Panc1 (cell line): ENCODE data around the gene MMP28. TPM values are rescaled to one million over a fixed set of nuclear protein-coding genes. Genes with fewer than 3 reads are reported as not detected.

Experiments
- ATAC-seq: fragments of 200-7000 bp; cut with Tn5 transposase; 2 replicates; pipeline ENCODE4 v1.9.1; 2020; ENCODE audit warnings: mild to moderate bottlenecking, moderate library complexity
- BruUV-seq: library from RNA; stranded (reverse); fragments of 400-500 nt; replicated peaks from 2 replicates; lab custom pipeline; 2021; lab: Mats Ljungman, UMichigan
- CTCF ChIA-PET: fragments of 300-600 bp; sonication (Branson Sonifier 250); formaldehyde crosslinking; loops from one replicate; lab custom pipeline; 2022; ENCODE audit warnings: antibody characterized with exemption; lab: Charles Lee
- POLR2A ChIA-PET: fragments of 300-600 bp; sonication (Branson Sonifier 250); formaldehyde crosslinking; loops from one replicate; lab custom pipeline; 2022; ENCODE audit warnings: antibody characterized with exemption; lab: Charles Lee
- DNase-seq: peaks from one replicate; pipeline ENCODE4 v3.0.0-alpha.2; 2010; ENCODE audit warnings: low read depth, low spot score
- H3K27ac ChIP-seq: 2 replicates; pipeline ENCODE4 v1.5.1; 2011; ENCODE audit warnings: mild to moderate bottlenecking, low read length, inconsistent platforms
- H3K27me3 ChIP-seq: fragments of 200-500 bp; sonication (Bioruptor generic); 2 replicates; pipeline ENCODE4 v1.6.0; 2014; ENCODE audit warnings: low read length, inconsistent platforms; ENCODE audit not compliant: control insufficient read depth, insufficient read depth
- H3K36me3 ChIP-seq: fragments of 200-500 bp; sonication (Bioruptor generic); 2 replicates; pipeline ENCODE4 v1.5.1; 2014; ENCODE audit warnings: inconsistent platforms, mild to moderate bottlenecking, low read length, moderate library complexity; ENCODE audit not compliant: control insufficient read depth, insufficient read depth
- H3K4me1 ChIP-seq: 2 replicates; pipeline ENCODE4 v1.5.1; 2011; ENCODE audit warnings: inconsistent platforms, mild to moderate bottlenecking, low read length, moderate library complexity; ENCODE audit not compliant: control insufficient read depth, insufficient read depth
- H3K4me3 ChIP-seq, 2 experiments: 2 replicates each; pipeline ENCODE4 v1.5.1; 2011 to 2012; ENCODE audit warnings: low read depth in 2 of 2, low read length in 2 of 2, mild to moderate bottlenecking in 2 of 2, inconsistent platforms in 1 of 2, moderate library complexity in 1 of 2
- H3K9me3 ChIP-seq: fragments of 200-500 bp; sonication (Bioruptor generic); 2 replicates; pipeline ENCODE4 v1.5.1; 2014; ENCODE audit warnings: low read depth, mild to moderate bottlenecking, inconsistent platforms, low read length, moderate library complexity; ENCODE audit not compliant: control insufficient read depth, insufficient read depth
- POLR2AphosphoS5 ChIP-seq: IDR thresholded peaks from 2 replicates; pipeline ENCODE4 v1.6.1; 2012; ENCODE audit warnings: mild to moderate bottlenecking, low read depth, low read length, moderate library complexity
- SIN3A ChIP-seq: IDR thresholded peaks from 2 replicates; pipeline ENCODE4 v1.6.1; 2012; ENCODE audit warnings: low read depth, mild to moderate bottlenecking, low read length, moderate library complexity, borderline replicate concordance; ENCODE audit not compliant: insufficient read depth
- TCF7L2 ChIP-seq: IDR thresholded peaks from 2 replicates; pipeline ENCODE4 v1.6.1; 2011; ENCODE audit warnings: mild to moderate bottlenecking, low read depth, low read length, inconsistent platforms
- in situ Hi-C: cut with HindIII; loops from 2 replicates; pipeline ENCODE4 v1.10.0; 2016; ENCODE audit warnings: low sequenced_read_pairs, low pct_unique_long_range_greater_than_20kb
- intact Hi-C: fragments of 100-400 bp; cut with micrococcal nuclease; formaldehyde crosslinking; loops from one replicate; pipeline ENCODE4 v1.10.0; 2022; ENCODE audit not compliant: unreplicated experiment
- total RNA-seq: library from RNA; stranded (reverse); gene quantifications from one replicate; pipeline ENCODE4 v1.2.1, GENCODE V29; 2021; ENCODE audit not compliant: unreplicated experiment
- TF ChIP-seq, protein P1 (sequence below), 2 experiments: IDR thresholded peaks; 2 replicates each; pipeline ENCODE4 v1.6.1; 2011 to 2012; ENCODE audit warnings: low read depth in 2 of 2, control low read depth in 1 of 2, low read length in 1 of 2, mild to moderate bottlenecking in 1 of 2, moderate library complexity in 1 of 2; ENCODE audit not compliant: insufficient read depth in 1 of 2
- TF ChIP-seq, protein P2 (sequence below): fragments of 450-650 bp; IDR thresholded peaks from 2 replicates; pipeline ENCODE4 v1.5.1; 2017; ENCODE audit warnings: mild to moderate bottlenecking

Gene MMP28
- total RNA-seq, 1 experiment from 2014 or later = 1.6 TPM

GRCh38 chr17:35843698-35844097 lies 48.3 kb upstream of the MMP28 start:
- ATAC-seq (no peak), DNase-seq (no peak)
- Histone ChIP-seq H3K36me3 (peaks cover 52% of the 10 kb centered on the region), H3K27me3 (no peaks in the 10 kb centered on the region), H3K4me1 (no peaks in the 10 kb centered on the region), H3K4me3 (no peak overlapping the region), H3K9me3 (no peaks in the 10 kb centered on the region), H3K27ac (no peak overlapping the region)
- BruUV-seq = no TSS peak
- ChIA-PET POLR2A (no interaction called here), CTCF (no interaction called here)
- in situ Hi-C loops = no loop called here
- intact Hi-C loops = no loop called here
- TF ChIP-seq, protein P1, sequence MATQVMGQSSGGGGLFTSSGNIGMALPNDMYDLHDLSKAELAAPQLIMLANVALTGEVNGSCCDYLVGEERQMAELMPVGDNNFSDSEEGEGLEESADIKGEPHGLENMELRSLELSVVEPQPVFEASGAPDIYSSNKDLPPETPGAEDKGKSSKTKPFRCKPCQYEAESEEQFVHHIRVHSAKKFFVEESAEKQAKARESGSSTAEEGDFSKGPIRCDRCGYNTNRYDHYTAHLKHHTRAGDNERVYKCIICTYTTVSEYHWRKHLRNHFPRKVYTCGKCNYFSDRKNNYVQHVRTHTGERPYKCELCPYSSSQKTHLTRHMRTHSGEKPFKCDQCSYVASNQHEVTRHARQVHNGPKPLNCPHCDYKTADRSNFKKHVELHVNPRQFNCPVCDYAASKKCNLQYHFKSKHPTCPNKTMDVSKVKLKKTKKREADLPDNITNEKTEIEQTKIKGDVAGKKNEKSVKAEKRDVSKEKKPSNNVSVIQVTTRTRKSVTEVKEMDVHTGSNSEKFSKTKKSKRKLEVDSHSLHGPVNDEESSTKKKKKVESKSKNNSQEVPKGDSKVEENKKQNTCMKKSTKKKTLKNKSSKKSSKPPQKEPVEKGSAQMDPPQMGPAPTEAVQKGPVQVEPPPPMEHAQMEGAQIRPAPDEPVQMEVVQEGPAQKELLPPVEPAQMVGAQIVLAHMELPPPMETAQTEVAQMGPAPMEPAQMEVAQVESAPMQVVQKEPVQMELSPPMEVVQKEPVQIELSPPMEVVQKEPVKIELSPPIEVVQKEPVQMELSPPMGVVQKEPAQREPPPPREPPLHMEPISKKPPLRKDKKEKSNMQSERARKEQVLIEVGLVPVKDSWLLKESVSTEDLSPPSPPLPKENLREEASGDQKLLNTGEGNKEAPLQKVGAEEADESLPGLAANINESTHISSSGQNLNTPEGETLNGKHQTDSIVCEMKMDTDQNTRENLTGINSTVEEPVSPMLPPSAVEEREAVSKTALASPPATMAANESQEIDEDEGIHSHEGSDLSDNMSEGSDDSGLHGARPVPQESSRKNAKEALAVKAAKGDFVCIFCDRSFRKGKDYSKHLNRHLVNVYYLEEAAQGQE (IDR thresholded peaks at IDR 0.05; ENCODE audit: insufficient read depth in 1 of 2, low read depth in 2 of 2, low read length in 1 of 2) = no peak
- TF ChIP-seq, protein P2, sequence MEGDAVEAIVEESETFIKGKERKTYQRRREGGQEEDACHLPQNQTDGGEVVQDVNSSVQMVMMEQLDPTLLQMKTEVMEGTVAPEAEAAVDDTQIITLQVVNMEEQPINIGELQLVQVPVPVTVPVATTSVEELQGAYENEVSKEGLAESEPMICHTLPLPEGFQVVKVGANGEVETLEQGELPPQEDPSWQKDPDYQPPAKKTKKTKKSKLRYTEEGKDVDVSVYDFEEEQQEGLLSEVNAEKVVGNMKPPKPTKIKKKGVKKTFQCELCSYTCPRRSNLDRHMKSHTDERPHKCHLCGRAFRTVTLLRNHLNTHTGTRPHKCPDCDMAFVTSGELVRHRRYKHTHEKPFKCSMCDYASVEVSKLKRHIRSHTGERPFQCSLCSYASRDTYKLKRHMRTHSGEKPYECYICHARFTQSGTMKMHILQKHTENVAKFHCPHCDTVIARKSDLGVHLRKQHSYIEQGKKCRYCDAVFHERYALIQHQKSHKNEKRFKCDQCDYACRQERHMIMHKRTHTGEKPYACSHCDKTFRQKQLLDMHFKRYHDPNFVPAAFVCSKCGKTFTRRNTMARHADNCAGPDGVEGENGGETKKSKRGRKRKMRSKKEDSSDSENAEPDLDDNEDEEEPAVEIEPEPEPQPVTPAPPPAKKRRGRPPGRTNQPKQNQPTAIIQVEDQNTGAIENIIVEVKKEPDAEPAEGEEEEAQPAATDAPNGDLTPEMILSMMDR = no peak
- no peak for TF ChIP-seq POLR2AphosphoS5
- no peak for TF ChIP-seq SIN3A
- no peak for TF ChIP-seq TCF7L2

DNA sequence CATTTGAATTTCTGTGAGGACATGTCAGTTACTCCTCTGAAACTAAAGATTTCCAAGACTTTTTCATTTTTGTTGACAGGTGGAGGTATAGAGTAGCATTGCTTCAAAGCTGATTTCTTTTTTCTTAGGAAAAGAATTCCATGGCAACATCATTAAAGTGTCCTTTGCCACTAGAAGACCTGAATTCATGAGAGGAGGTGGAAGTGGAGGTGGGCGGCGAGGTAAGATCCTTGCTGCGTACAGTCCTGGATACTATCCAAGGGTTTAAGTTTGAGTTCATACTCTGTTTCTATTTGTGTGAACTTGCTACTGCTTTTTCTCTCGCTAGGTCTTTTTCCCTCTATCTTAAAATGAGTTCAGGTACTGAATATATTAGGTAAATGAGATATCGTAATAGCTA lies 46.8 kb upstream of the MMP28 start:
- no peaks in the 10 kb centered on the region for H3K4me1 ChIP-seq
- TF ChIP-seq, protein P2 = no peak
- TF ChIP-seq SIN3A = no peak
- TF ChIP-seq POLR2AphosphoS5 = no peak
- TF ChIP-seq, protein P1 (IDR thresholded peaks at IDR 0.05; ENCODE audit: insufficient read depth in 1 of 2, low read depth in 2 of 2, low read length in 1 of 2) = no peak
- no peak for TF ChIP-seq TCF7L2
- ATAC-seq (no peak), DNase-seq (no peak)
- H3K27ac ChIP-seq = no peak overlapping the region
- ChIA-PET CTCF (interaction anchor here (0.6 kb wide), 1 partner anchor 30 kb away, joined by 7 read pairs; no protein-coding TSS in a partner anchor), POLR2A (interaction anchor here (0.6 kb wide), 1 partner anchor 47 kb away, joined by 3 read pairs; no protein-coding TSS in a partner anchor)
- peaks cover 52% of the 10 kb centered on the region for H3K36me3 ChIP-seq
- in situ Hi-C loops (no loop called here), intact Hi-C loops (no loop called here)
- BruUV-seq = no TSS peak
- no peak overlapping the region for H3K4me3 ChIP-seq
- H3K9me3 ChIP-seq = no peaks in the 10 kb centered on the region
- no peaks in the 10 kb centered on the region for H3K27me3 ChIP-seq
